B cell (primary cell): ENCODE data around the gene USP2. TPM values are rescaled to one million over a fixed set of nuclear protein-coding genes. Genes with fewer than 3 reads are reported as not detected.
A peak's percentile ranks its signal among the peaks of the same experiment; 100 is the strongest.

Source experiments
- ATAC-seq: fragments of 200-7000 bp; cut with Tn5 transposase; one replicate; pipeline ENCODE4 v1.10.0; 2021; ENCODE audit warnings: low read depth, mild to moderate bottlenecking, moderate number of reproducible peaks, moderate library complexity
- CTCF ChIA-PET: fragments of 350-600 bp; sonication (Branson Sonifier 250); formaldehyde crosslinking; loops from one replicate; lab custom pipeline; 2021; ENCODE audit warnings: antibody characterized with exemption, inconsistent platforms; lab: Charles Lee
- POLR2A ChIA-PET: fragments of 350-600 bp; sonication (Branson Sonifier 250); formaldehyde crosslinking; loops from one replicate; lab custom pipeline; 2021; ENCODE audit warnings: antibody characterized with exemption; lab: Charles Lee
- DNase-seq: peaks from one replicate; pipeline ENCODE4 v3.0.0; 2013
- H2AFZ ChIP-seq: 2 replicates; pipeline ENCODE4 v1.6.1; 2012; ENCODE audit warnings: mild to moderate bottlenecking, low read depth, low read length; ENCODE audit not compliant: insufficient read depth, poor library complexity, severe bottlenecking
- H3K27ac ChIP-seq, 2 donors: 1 replicate in 1 of 2; 2 replicates in 1 of 2; pipeline ENCODE4 v1.5.1; 2012 to 2013; ENCODE audit warnings: low read length in 2 of 2, mild to moderate bottlenecking in 2 of 2, moderate library complexity in 1 of 2
- H3K27me3 ChIP-seq, 4 experiments: fragments of 200-600 bp in 1 of 4; sonication (generic) in 1 of 4; replicated peaks in 1 of 4; 1 replicate in 2 of 4; 2 replicates in 2 of 4; pipeline versions ENCODE4 v1.6.1 to v1.7.0; 2013 to 2016; ENCODE audit warnings: low read length in 3 of 4, mild to moderate bottlenecking in 2 of 4, mixed read lengths in 1 of 4, moderate library complexity in 1 of 4; ENCODE audit not compliant: insufficient read depth in 4 of 4, control insufficient read depth in 3 of 4; ENCODE audit errors: control extremely low read depth in 1 of 4
- H3K36me3 ChIP-seq, 2 experiments: replicated peaks in 1 of 2; 1 replicate in 1 of 2; 2 replicates in 1 of 2; pipeline versions ENCODE4 v1.6.1 to v1.7.1; 2013; ENCODE audit warnings: low read length in 1 of 2; ENCODE audit not compliant: insufficient read depth in 2 of 2, control insufficient read depth in 1 of 2; ENCODE audit errors: control extremely low read depth in 1 of 2, extremely low read depth in 1 of 2
- H3K4me1 ChIP-seq, 2 donors: fragments of 200-600 bp in 1 of 2; sonication (generic) in 1 of 2; 1 replicate in 1 of 2; 2 replicates in 1 of 2; pipeline versions ENCODE4 v1.5.1 to v1.6.1; 2013 to 2017; ENCODE audit warnings: low read length in 2 of 2; ENCODE audit not compliant: control insufficient read depth in 2 of 2, insufficient read depth in 2 of 2
- H3K4me2 ChIP-seq: replicated peaks from 2 replicates; pipeline ENCODE3; 2012; ENCODE audit warnings: mild to moderate bottlenecking, low read depth, low read length; ENCODE audit not compliant: poor library complexity, severe bottlenecking
- H3K4me3 ChIP-seq, 5 experiments: fragments of 200-600 bp in 1 of 5; sonication (generic) in 1 of 5; 1 replicate in 3 of 5; 2 replicates in 2 of 5; pipeline versions ENCODE4 v1.5.1 to v1.7.0; 2011 to 2016; ENCODE audit warnings: low read length in 4 of 5, mild to moderate bottlenecking in 4 of 5, low read depth in 2 of 5, control low read depth in 1 of 5, moderate library complexity in 1 of 5; ENCODE audit not compliant: insufficient read depth in 1 of 5; ENCODE audit errors: control extremely low read depth in 1 of 5, extremely low read depth in 1 of 5
- H3K79me2 ChIP-seq: fragments of 200-600 bp; sonication (generic); one replicate; pipeline ENCODE4 v1.6.0; 2016; ENCODE audit warnings: low read length; ENCODE audit not compliant: control insufficient read depth, insufficient read depth
- H3K9ac ChIP-seq: fragments of 200-600 bp; sonication (generic); 2 replicates; pipeline ENCODE4 v1.6.1; 2017; ENCODE audit warnings: mild to moderate bottlenecking, low read length, moderate library complexity
- H3K9me3 ChIP-seq, 3 donors: one replicate each; pipeline versions ENCODE4 v1.6.1 to v1.7.1; 2013; ENCODE audit warnings: low read length in 2 of 3; ENCODE audit not compliant: control insufficient read depth in 2 of 3, insufficient read depth in 1 of 3; ENCODE audit errors: control extremely low read depth in 1 of 3
- H4K20me1 ChIP-seq: 2 replicates; pipeline ENCODE4 v1.6.0; 2012; ENCODE audit warnings: mild to moderate bottlenecking, low read length; ENCODE audit not compliant: insufficient read depth, control insufficient read depth, poor library complexity, severe bottlenecking
- H3K27ac Mint-ChIP-seq: one replicate; pipeline ENCODE4 v1.8.0; 2021; ENCODE audit warnings: mixed read lengths
- H3K27me3 Mint-ChIP-seq: one replicate; pipeline ENCODE4 v1.8.0; 2021; ENCODE audit warnings: mixed read lengths
- H3K4me1 Mint-ChIP-seq: one replicate; pipeline ENCODE4 v1.8.0; 2021; ENCODE audit warnings: mixed read lengths
- H3K4me3 Mint-ChIP-seq: one replicate; pipeline ENCODE4 v1.8.0; 2021; ENCODE audit warnings: mixed read lengths
- H3K9me3 Mint-ChIP-seq: one replicate; pipeline ENCODE4 v1.8.0; 2022; ENCODE audit warnings: mixed read lengths; ENCODE audit not compliant: insufficient read depth
- CTCF ChIP-seq: fragments of 200-600 bp; IDR thresholded peaks from one replicate; pipeline ENCODE4 v1.8.0; 2022; ENCODE audit warnings: antibody characterized with exemption, mild to moderate bottlenecking
- EZH2 ChIP-seq: IDR thresholded peaks from 2 replicates; pipeline ENCODE4 v1.6.1; 2012; ENCODE audit warnings: borderline replicate concordance, low read depth, mild to moderate bottlenecking, moderate library complexity, low read length; ENCODE audit not compliant: insufficient read depth, poor library complexity, severe bottlenecking
- WGBS: methylation state at CpG from one replicate; pipeline ENCODE4 v1.1.5; 2013; ENCODE audit warnings: missing lambda C conversion rate; ENCODE audit not compliant: insufficient coverage; 5-methylcytosine and 5-hydroxymethylcytosine counted together
- intact Hi-C: fragments of 100-400 bp; cut with micrococcal nuclease; formaldehyde crosslinking; loops from one replicate; pipeline ENCODE4 v1.10.0; 2022
- polyA plus RNA-seq: library from polyadenylated mRNA; depleted of rRNA; stranded (reverse); fragments of >200 nt; gene quantifications from 2 replicates; pipeline ENCODE4 v1.2.3, GENCODE V29; 2012
- total RNA-seq, 2 donors: library from RNA; stranded (reverse); fragments of 120-200 nt in 1 of 2; gene quantifications; 1 replicate in 1 of 2; 2 replicates in 1 of 2; pipeline versions ENCODE4 v1.2.3 to v1.2.4, GENCODE V29; 2013 to 2022

The USP2 gene
- total and polyA plus RNA-seq, 2 donors (not counting 1 experiment from before 2014, with no cell fraction given) = 0.09 TPM; not detected in 1

DNA sequence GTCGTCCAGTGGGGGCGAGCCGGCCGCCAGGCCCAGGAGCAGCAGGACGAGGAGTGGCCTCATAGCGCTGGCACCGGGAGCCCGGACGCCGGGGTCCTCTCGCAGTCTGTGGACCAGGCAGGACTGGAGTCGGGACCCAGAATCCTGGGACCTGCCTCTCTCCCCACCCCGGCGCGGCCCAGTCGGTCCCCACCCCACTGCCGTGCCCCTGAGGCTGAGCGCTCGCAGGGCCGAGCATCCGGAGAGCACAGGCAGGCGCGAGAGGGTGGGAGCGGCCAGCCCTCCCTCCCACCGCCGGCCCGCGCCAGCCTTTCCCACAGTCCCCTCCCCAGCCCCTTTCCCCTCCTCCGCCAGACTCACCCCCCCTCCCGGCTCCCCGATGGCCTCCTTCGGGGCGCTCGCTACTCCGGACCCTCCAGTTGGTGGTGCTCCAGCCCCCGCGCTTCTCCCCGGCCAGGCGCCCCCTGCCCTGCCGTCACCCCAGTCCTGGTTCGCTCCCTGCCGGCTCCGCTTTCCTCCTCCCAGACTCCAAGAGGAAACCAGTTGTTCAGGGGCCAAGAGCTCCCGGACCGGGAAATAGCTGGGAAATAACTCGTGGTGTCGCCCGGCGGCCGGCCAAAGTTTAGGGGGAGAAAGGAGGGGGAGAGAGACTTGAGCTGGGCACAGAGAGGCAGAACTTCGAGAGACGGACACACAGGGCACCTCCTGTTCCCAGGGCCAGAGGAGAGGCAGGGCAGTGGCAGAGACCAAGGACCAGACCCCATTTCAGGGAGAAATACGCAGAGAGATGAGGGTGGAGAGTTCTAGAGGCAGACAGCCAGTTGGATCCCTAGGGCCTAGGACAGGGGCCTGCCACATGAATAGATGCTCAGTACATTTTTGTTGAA is 40.9 kb downstream of the USP2 start, which contains the start of gene C1QTNF5:
Gene C1QTNF5 (minus strand): TSS at position 549 of the 887 bp plus-strand sequence. CDS start 486 bp downstream, at position 63.
- peak; percentile 39 for DNase-seq

More for the DNA sequence above, 40.9 kb downstream of the USP2 start, which contains the start of gene C1QTNF5:
- no peak within 1 kb of the TSS for H3K27ac Mint-ChIP-seq
- ChIA-PET POLR2A (interaction anchor here (0.5 kb wide), 1 partner anchor 556 kb away, joined by 4 read pairs; no protein-coding TSS in a partner anchor), CTCF (interaction anchor here (0.6 to 4.0 kb wide), 6 partner anchors 14 to 173 kb away, joined by 3 to 45 read pairs (median 6); partner anchors contain the start of gene USP2)
- H3K4me1 ChIP-seq = peaks cover 31% of the 10 kb centered on the region in 2 donors
- H3K4me2 ChIP-seq = peak within 1 kb of the TSS; percentile 76
- H3K79me2 ChIP-seq = no peaks in the 10 kb centered on the region
- peaks cover 0 to 55% (median 30%) of the 10 kb centered on the region in 4 experiments for H3K27me3 ChIP-seq
- ATAC-seq = no peak
- H3K4me1 Mint-ChIP-seq = peaks cover 26% of the 10 kb centered on the region
- TF ChIP-seq EZH2 = no peak
- TF ChIP-seq CTCF = no peak
- H4K20me1 ChIP-seq = peaks cover 7% of the 10 kb centered on the region
- no peaks in the 10 kb centered on the region for H3K9me3 Mint-ChIP-seq
- peak within 1 kb of the TSS; percentile 45 for H2AFZ ChIP-seq
- peak within 1 kb of the TSS; percentile 32 for H3K9ac ChIP-seq
- peak within 1 kb of the TSS; percentile 37 for H3K4me3 Mint-ChIP-seq
- H3K36me3 ChIP-seq = peaks cover 0 to 2% of the 10 kb centered on the region in 2 experiments
- H3K27ac ChIP-seq = no peak within 1 kb of the TSS
- WGBS = 6% methylated on average over 48 of the region's 53 CpGs
- peaks cover 0 to 3% (median 0%) of the 10 kb centered on the region in 3 donors for H3K9me3 ChIP-seq
- intact Hi-C loops = no loop called here
- H3K27me3 Mint-ChIP-seq = peaks cover 47% of the 10 kb centered on the region
- peak within 1 kb of the TSS in 2 of 5 experiments; percentile 9 to 20 for H3K4me3 ChIP-seq
